ENCODE measurements around the gene CRELD2.
"Not testable (repeated sequence)": the region's sequence is repeated elsewhere in the genome, so short reads cannot be mapped to it uniquely, and the experiment has no call there.

CRELD2 gene

GRCh38 chr22:49945042-49945794, 26.8 kb downstream of the CRELD2 start:
- not testable (repeated sequence) for H3K9me3 ChIP-seq (ENCODE audit: control insufficient read depth, low read depth, low read length); H3K36me3 ChIP-seq (ENCODE audit: control insufficient read depth, low read depth, low read length); H3K4me3 ChIP-seq (ENCODE audit: low read length); H3K27ac ChIP-seq (ENCODE audit: low read length); H3K27me3 ChIP-seq (ENCODE audit: control insufficient read depth, insufficient read depth, low read length); H3K4me1 ChIP-seq (ENCODE audit: control insufficient read depth, low read depth, low read length); H3K9ac ChIP-seq (ENCODE audit: low read length)

- Histone ChIP-seq H3K4me3 (ENCODE audit: low read length) (no peak overlapping the region), H3K9ac (ENCODE audit: low read length) (no peak overlapping the region), H3K9me3 (ENCODE audit: control insufficient read depth, low read depth, low read length) (no peaks in the 10 kb centered on the region)
Measured at GRCh38 chr22:49946612-49947295, 28.3 kb downstream of the CRELD2 start.

GRCh38 chr22:49947296-49947622, 28.8 kb downstream of the CRELD2 start:
- no peaks in the 10 kb centered on the region for H3K4me1 ChIP-seq (ENCODE audit: control insufficient read depth, low read depth, low read length)

More at GRCh38 chr22:49946612-49947295, 28.3 kb downstream of the CRELD2 start:
- H3K4me1 ChIP-seq (ENCODE audit: control insufficient read depth, low read depth, low read length): no peaks in the 10 kb centered on the region
- no peaks in the 10 kb centered on the region for H3K27me3 ChIP-seq (ENCODE audit: control insufficient read depth, insufficient read depth, low read length)
- H3K27ac ChIP-seq (ENCODE audit: low read length): no peak overlapping the region
- no peaks in the 10 kb centered on the region for H3K36me3 ChIP-seq (ENCODE audit: control insufficient read depth, low read depth, low read length)

GRCh38 chr22:49948116-49948957, 29.9 kb downstream of the CRELD2 start:
- H3K27me3 ChIP-seq (ENCODE audit: control insufficient read depth, insufficient read depth, low read length): no peaks in the 10 kb centered on the region
- H3K9ac ChIP-seq (ENCODE audit: low read length): no peak overlapping the region
- no peaks in the 10 kb centered on the region for H3K36me3 ChIP-seq (ENCODE audit: control insufficient read depth, low read depth, low read length)
- H3K9me3 ChIP-seq (ENCODE audit: control insufficient read depth, low read depth, low read length): no peaks in the 10 kb centered on the region
- no peak overlapping the region for H3K4me3 ChIP-seq (ENCODE audit: low read length)
- no peaks in the 10 kb centered on the region for H3K4me1 ChIP-seq (ENCODE audit: control insufficient read depth, low read depth, low read length)
- no peak overlapping the region for H3K27ac ChIP-seq (ENCODE audit: low read length)

More at GRCh38 chr22:49947296-49947622, 28.8 kb downstream of the CRELD2 start:
- Histone ChIP-seq H3K27ac (ENCODE audit: low read length) (no peak overlapping the region), H3K36me3 (ENCODE audit: control insufficient read depth, low read depth, low read length) (no peaks in the 10 kb centered on the region), H3K27me3 (ENCODE audit: control insufficient read depth, insufficient read depth, low read length) (no peaks in the 10 kb centered on the region), H3K9ac (ENCODE audit: low read length) (no peak overlapping the region), H3K4me3 (ENCODE audit: low read length) (no peak overlapping the region), H3K9me3 (ENCODE audit: control insufficient read depth, low read depth, low read length) (no peaks in the 10 kb centered on the region)

- no peaks in the 10 kb centered on the region for H3K36me3 ChIP-seq (ENCODE audit: control insufficient read depth, low read depth, low read length)
- H3K4me1 ChIP-seq (ENCODE audit: control insufficient read depth, low read depth, low read length): no peaks in the 10 kb centered on the region
- H3K27ac ChIP-seq (ENCODE audit: low read length): no peak overlapping the region
- no peak overlapping the region for H3K4me3 ChIP-seq (ENCODE audit: low read length)
- no peaks in the 10 kb centered on the region for H3K9me3 ChIP-seq (ENCODE audit: control insufficient read depth, low read depth, low read length)
- H3K27me3 ChIP-seq (ENCODE audit: control insufficient read depth, insufficient read depth, low read length): no peaks in the 10 kb centered on the region
- H3K9ac ChIP-seq (ENCODE audit: low read length): no peak overlapping the region
Measured at GRCh38 chr22:49948958-49949913, 30.8 kb downstream of the CRELD2 start.

DNA sequence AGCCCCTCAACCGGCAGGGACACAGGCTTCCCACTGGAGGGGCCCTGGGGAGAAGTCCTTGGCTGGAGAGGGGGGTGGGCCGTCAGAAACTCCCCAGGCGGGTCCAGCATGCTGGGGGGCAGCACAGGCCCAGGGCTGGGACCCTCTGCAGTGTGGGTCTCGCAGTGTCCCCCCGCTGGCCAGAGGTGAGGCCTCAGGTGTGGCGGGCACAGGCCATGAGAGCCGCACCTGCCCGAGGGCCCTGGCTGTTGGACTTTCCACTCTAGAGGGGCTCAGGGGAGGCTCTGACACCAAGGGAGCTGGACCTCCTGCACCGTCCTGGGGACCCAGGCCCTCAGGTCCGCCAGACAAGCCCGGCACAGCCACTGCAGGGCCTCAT, 31.5 kb downstream of the CRELD2 start:
- H3K36me3 ChIP-seq (ENCODE audit: control insufficient read depth, low read depth, low read length): no peaks in the 10 kb centered on the region
- no peaks in the 10 kb centered on the region for H3K9me3 ChIP-seq (ENCODE audit: control insufficient read depth, low read depth, low read length)
- no peaks in the 10 kb centered on the region for H3K4me1 ChIP-seq (ENCODE audit: control insufficient read depth, low read depth, low read length)
- H3K27me3 ChIP-seq (ENCODE audit: control insufficient read depth, insufficient read depth, low read length): no peaks in the 10 kb centered on the region
- no peak overlapping the region for H3K4me3 ChIP-seq (ENCODE audit: low read length)
- no peak overlapping the region for H3K9ac ChIP-seq (ENCODE audit: low read length)
- no peak overlapping the region for H3K27ac ChIP-seq (ENCODE audit: low read length)

DNA sequence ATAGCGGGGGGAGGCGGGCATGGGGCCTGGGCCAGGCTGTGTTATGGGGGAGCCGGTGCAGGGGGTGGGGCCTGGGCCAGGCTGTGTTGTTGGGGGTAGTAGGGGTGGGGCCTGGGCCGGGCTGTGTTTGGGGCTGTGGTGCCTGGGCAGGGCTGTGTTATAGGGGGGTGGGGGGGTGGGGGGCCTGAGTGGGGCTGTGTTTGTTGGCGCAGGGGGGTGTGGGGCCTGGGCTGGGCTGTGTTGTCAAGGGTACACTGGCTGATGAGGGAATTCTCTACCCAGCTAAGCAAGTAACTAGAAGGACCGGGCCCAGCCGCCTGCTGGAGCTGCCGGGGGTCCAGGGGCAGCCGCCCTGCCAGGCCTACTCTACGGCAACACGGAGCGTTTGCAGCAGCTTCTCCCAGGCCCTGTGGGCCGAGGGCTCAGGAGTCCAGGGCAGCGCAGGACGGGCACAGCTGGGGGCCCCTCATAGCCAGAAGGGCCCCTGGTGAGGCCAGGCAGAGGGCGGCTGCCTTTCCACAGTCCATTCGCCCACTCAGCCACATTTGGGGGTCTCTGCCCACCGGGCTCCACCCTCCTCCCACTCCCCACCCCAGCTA, 32.1 kb downstream of the CRELD2 start:
- Histone ChIP-seq H3K36me3 (ENCODE audit: control insufficient read depth, low read depth, low read length) (no peaks in the 10 kb centered on the region), H3K27me3 (ENCODE audit: control insufficient read depth, insufficient read depth, low read length) (no peaks in the 10 kb centered on the region), H3K9ac (ENCODE audit: low read length) (no peak overlapping the region), H3K4me3 (ENCODE audit: low read length) (no peak overlapping the region), H3K4me1 (ENCODE audit: control insufficient read depth, low read depth, low read length) (no peaks in the 10 kb centered on the region), H3K9me3 (ENCODE audit: control insufficient read depth, low read depth, low read length) (no peaks in the 10 kb centered on the region), H3K27ac (ENCODE audit: low read length) (no peak overlapping the region)

GRCh38 chr22:49951000-49951677, 32.7 kb downstream of the CRELD2 start:
- no peak overlapping the region for H3K9ac ChIP-seq (ENCODE audit: low read length)
- no peak overlapping the region for H3K27ac ChIP-seq (ENCODE audit: low read length)
- no peaks in the 10 kb centered on the region for H3K36me3 ChIP-seq (ENCODE audit: control insufficient read depth, low read depth, low read length)

DNA sequence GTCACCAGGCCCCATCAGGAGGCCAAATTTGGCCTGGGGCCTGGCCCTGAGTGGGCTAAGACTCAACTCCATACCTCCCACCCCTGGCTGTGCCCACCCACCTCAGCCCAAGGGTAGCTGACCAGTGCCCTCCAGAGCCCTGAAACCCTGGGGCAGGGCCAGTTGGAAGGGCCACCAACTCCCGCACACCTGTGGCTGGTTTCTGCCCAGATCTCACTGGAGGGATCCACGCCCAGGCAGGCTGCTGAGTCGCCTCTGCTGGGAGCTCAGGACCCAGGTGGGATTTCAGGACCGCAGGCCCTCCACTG, 33.2 kb downstream of the CRELD2 start:
- no peaks in the 10 kb centered on the region for H3K4me1 ChIP-seq (ENCODE audit: control insufficient read depth, low read depth, low read length)
- no peaks in the 10 kb centered on the region for H3K36me3 ChIP-seq (ENCODE audit: control insufficient read depth, low read depth, low read length)
- H3K4me3 ChIP-seq (ENCODE audit: low read length): no peak overlapping the region
- no peaks in the 10 kb centered on the region for H3K27me3 ChIP-seq (ENCODE audit: control insufficient read depth, insufficient read depth, low read length)
- H3K9ac ChIP-seq (ENCODE audit: low read length): no peak overlapping the region
- H3K9me3 ChIP-seq (ENCODE audit: control insufficient read depth, low read depth, low read length): no peaks in the 10 kb centered on the region
- H3K27ac ChIP-seq (ENCODE audit: low read length): no peak overlapping the region

More at GRCh38 chr22:49951000-49951677, 32.7 kb downstream of the CRELD2 start:
- Histone ChIP-seq H3K9me3 (ENCODE audit: control insufficient read depth, low read depth, low read length) (no peaks in the 10 kb centered on the region), H3K27me3 (ENCODE audit: control insufficient read depth, insufficient read depth, low read length) (no peaks in the 10 kb centered on the region), H3K4me1 (ENCODE audit: control insufficient read depth, low read depth, low read length) (no peaks in the 10 kb centered on the region), H3K4me3 (ENCODE audit: low read length) (no peak overlapping the region)

GRCh38 chr22:49951986-49952896, 33.8 kb downstream of the CRELD2 start:
- Histone ChIP-seq H3K36me3 (ENCODE audit: control insufficient read depth, low read depth, low read length) (no peaks in the 10 kb centered on the region), H3K4me3 (ENCODE audit: low read length) (no peak overlapping the region), H3K27me3 (ENCODE audit: control insufficient read depth, insufficient read depth, low read length) (no peaks in the 10 kb centered on the region), H3K9ac (ENCODE audit: low read length) (no peak overlapping the region), H3K9me3 (ENCODE audit: control insufficient read depth, low read depth, low read length) (no peaks in the 10 kb centered on the region), H3K27ac (ENCODE audit: low read length) (no peak overlapping the region), H3K4me1 (ENCODE audit: control insufficient read depth, low read depth, low read length) (no peaks in the 10 kb centered on the region)
